Neural progenitor cell (in vitro differentiated cells): Measurements from ENCODE around the gene SDK2. TPM values are rescaled to one million over a fixed set of nuclear protein-coding genes. Genes with fewer than 3 reads are reported as not detected.

Source experiments
- DNase-seq: peaks from one replicate; pipeline ENCODE4 v3.0.0-alpha.2; 2016; ENCODE audit warnings: low spot score
- H2AFZ ChIP-seq: fragments of 200-600 bp; sonication (generic); replicated peaks from 2 replicates; pipeline ENCODE4 v1.6.1; 2016; ENCODE audit warnings: antibody characterized with exemption
- H3F3A ChIP-seq: fragments of 200-600 bp; sonication (generic); 2 replicates; pipeline ENCODE4 v1.6.1; 2016; ENCODE audit warnings: antibody characterized with exemption, low read depth
- H3K27ac ChIP-seq: fragments of 200-600 bp; sonication (generic); 2 replicates; pipeline ENCODE4 v1.5.1; 2016; ENCODE audit warnings: mild to moderate bottlenecking
- H3K27me3 ChIP-seq: fragments of 200-600 bp; sonication (generic); 2 replicates; pipeline ENCODE4 v1.6.1; 2016; ENCODE audit warnings: mild to moderate bottlenecking, moderate library complexity
- H3K36me3 ChIP-seq: fragments of 200-600 bp; sonication (generic); 2 replicates; pipeline ENCODE4 v1.5.1; 2016
- H3K4me1 ChIP-seq: fragments of 200-600 bp; sonication (generic); 2 replicates; pipeline ENCODE4 v1.6.1; 2016; ENCODE audit warnings: mixed run types
- H3K4me2 ChIP-seq: fragments of 200-600 bp; sonication (generic); 2 replicates; pipeline ENCODE4 v1.6.1; 2016
- H3K4me3 ChIP-seq: fragments of 200-600 bp; sonication (generic); 2 replicates; pipeline ENCODE4 v1.5.1; 2016
- H3K79me2 ChIP-seq: fragments of 200-600 bp; sonication (generic); 2 replicates; pipeline ENCODE4 v1.6.1; 2016; ENCODE audit warnings: low read depth
- H3K9ac ChIP-seq: fragments of 200-600 bp; sonication (generic); 2 replicates; pipeline ENCODE4 v1.6.1; 2016
- H3K9me3 ChIP-seq: fragments of 200-600 bp; sonication (generic); 2 replicates; pipeline ENCODE4 v1.5.1; 2016; ENCODE audit warnings: low read depth
- H4K20me1 ChIP-seq: fragments of 200-600 bp; sonication (generic); 2 replicates; pipeline ENCODE4 v1.6.1; 2016; ENCODE audit warnings: low read depth
- H3K27ac Mint-ChIP-seq: 3 replicates; pipeline ENCODE4 v1.8.0; 2021; ENCODE audit warnings: mixed read lengths
- H3K27me3 Mint-ChIP-seq: 2 replicates; pipeline ENCODE4 v1.8.0; 2022; ENCODE audit warnings: low read depth, mild to moderate bottlenecking, inconsistent platforms, moderate library complexity, mixed read lengths; ENCODE audit not compliant: insufficient read depth
- H3K36me3 Mint-ChIP-seq: 3 replicates; pipeline ENCODE4 v1.8.0; 2021; ENCODE audit warnings: mixed read lengths
- H3K4me1 Mint-ChIP-seq: 3 replicates; pipeline ENCODE4 v1.8.0; 2021; ENCODE audit warnings: mixed read lengths
- H3K4me3 Mint-ChIP-seq: 3 replicates; pipeline ENCODE4 v1.8.0; 2021; ENCODE audit warnings: mild to moderate bottlenecking, moderate library complexity, mixed read lengths
- H3K9me3 Mint-ChIP-seq: 3 replicates; pipeline ENCODE4 v1.8.0; 2020; ENCODE audit warnings: mixed read lengths
- EZH2 ChIP-seq: fragments of 200-600 bp; sonication (generic); IDR thresholded peaks from 2 replicates; pipeline ENCODE4 v1.6.1; 2017; ENCODE audit warnings: antibody characterized with exemption, mild to moderate bottlenecking, moderate library complexity
- EZH2phosphoT487 ChIP-seq: fragments of 200-600 bp; sonication (generic); IDR thresholded peaks from 2 replicates; pipeline ENCODE4 v1.6.1; 2017; ENCODE audit warnings: antibody characterized with exemption
- total RNA-seq: library from RNA; depleted of rRNA; stranded (reverse); fragments of >200 nt; gene quantifications from 2 replicates; pipeline ENCODE4 v1.2.3, GENCODE V29; 2015; ENCODE audit warnings: low replicate concordance
- TF ChIP-seq, protein P1 (sequence below): fragments of 200-600 bp; sonication (generic); IDR thresholded peaks from 2 replicates; pipeline ENCODE4 v1.5.1; 2017; ENCODE audit warnings: antibody characterized with exemption, mild to moderate bottlenecking

Gene SDK2
- total RNA-seq, 1 donor from 2014 or later: 15.3 TPM

DNA sequence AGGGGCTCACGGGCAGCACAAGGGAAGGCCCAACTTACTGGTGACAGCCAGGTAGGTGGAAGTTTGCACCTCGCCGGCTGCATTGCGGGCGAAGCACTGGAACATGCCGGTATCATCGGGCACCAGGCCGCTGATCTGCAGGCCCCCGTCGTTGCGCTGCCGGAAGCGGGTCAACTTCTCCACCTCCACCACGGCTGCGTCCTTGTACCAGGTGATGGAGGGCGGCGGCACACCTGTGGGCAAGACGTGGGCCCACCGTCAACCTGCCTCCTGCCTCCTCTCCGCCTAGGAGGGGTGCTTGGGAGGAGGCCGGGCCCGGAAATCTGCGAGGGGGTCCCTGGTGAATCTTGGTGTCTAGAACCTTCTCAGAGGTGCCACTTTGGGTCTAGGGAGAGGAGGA lies 208.8 kb downstream of the SDK2 start:
- Histone ChIP-seq H3F3A (no peaks in the 10 kb centered on the region), H2AFZ (no peak overlapping the region), H3K9ac (no peak overlapping the region), H3K27me3 (no peaks in the 10 kb centered on the region), H3K4me3 (no peak overlapping the region), H4K20me1 (peaks cover 6% of the 10 kb centered on the region), H3K36me3 (no peaks in the 10 kb centered on the region), H3K27ac (no peak overlapping the region), H3K9me3 (no peaks in the 10 kb centered on the region), H3K4me2 (no peak overlapping the region), H3K79me2 (no peaks in the 10 kb centered on the region), H3K4me1 (no peaks in the 10 kb centered on the region)
- TF ChIP-seq EZH2phosphoT487: no peak
- TF ChIP-seq, protein P1, sequence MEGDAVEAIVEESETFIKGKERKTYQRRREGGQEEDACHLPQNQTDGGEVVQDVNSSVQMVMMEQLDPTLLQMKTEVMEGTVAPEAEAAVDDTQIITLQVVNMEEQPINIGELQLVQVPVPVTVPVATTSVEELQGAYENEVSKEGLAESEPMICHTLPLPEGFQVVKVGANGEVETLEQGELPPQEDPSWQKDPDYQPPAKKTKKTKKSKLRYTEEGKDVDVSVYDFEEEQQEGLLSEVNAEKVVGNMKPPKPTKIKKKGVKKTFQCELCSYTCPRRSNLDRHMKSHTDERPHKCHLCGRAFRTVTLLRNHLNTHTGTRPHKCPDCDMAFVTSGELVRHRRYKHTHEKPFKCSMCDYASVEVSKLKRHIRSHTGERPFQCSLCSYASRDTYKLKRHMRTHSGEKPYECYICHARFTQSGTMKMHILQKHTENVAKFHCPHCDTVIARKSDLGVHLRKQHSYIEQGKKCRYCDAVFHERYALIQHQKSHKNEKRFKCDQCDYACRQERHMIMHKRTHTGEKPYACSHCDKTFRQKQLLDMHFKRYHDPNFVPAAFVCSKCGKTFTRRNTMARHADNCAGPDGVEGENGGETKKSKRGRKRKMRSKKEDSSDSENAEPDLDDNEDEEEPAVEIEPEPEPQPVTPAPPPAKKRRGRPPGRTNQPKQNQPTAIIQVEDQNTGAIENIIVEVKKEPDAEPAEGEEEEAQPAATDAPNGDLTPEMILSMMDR: no peak
- TF ChIP-seq EZH2: no peak
- DNase-seq: no peak
- no peak overlapping the region for H3K27ac Mint-ChIP-seq
- peaks cover 2% of the 10 kb centered on the region for H3K27me3 Mint-ChIP-seq
- H3K4me1 Mint-ChIP-seq: peaks cover 17% of the 10 kb centered on the region
- H3K9me3 Mint-ChIP-seq: no peaks in the 10 kb centered on the region
- peaks cover 26% of the 10 kb centered on the region for H3K36me3 Mint-ChIP-seq
- H3K4me3 Mint-ChIP-seq: no peak overlapping the region

DNA sequence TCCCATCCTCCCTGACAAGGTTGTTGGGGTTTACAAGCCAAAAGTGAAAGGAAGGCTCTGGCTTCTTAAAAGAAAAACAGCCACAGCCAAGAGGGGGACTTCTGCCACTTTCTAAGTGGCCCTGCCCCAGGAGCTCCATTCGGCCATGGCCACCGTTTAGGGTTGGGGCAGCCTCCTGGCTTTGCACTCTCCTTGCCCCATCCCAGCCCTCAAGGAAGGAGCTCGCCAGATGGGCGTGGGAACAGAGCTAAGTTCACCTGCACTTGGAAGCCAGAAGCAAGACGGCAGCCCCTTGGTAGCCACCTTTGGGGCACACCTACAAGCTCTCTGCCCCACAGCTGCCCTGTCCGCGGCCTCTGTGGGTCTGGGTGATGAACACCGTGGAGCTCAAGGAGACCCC lies 210.1 kb downstream of the SDK2 start:
- Histone ChIP-seq H3K4me3 (no peak overlapping the region), H3K36me3 (no peaks in the 10 kb centered on the region), H3K79me2 (no peaks in the 10 kb centered on the region), H3F3A (no peaks in the 10 kb centered on the region), H3K4me2 (no peak overlapping the region), H4K20me1 (peaks cover 6% of the 10 kb centered on the region), H3K9me3 (no peaks in the 10 kb centered on the region), H2AFZ (no peak overlapping the region), H3K4me1 (no peaks in the 10 kb centered on the region), H3K27me3 (no peaks in the 10 kb centered on the region), H3K27ac (no peak overlapping the region), H3K9ac (no peak overlapping the region)
- no peak overlapping the region for H3K4me3 Mint-ChIP-seq
- TF ChIP-seq EZH2phosphoT487: no peak
- TF ChIP-seq, protein P1: no peak
- TF ChIP-seq EZH2: no peak
- no peak overlapping the region for H3K27ac Mint-ChIP-seq
- H3K27me3 Mint-ChIP-seq: peaks cover 4% of the 10 kb centered on the region
- DNase-seq: no peak
- H3K9me3 Mint-ChIP-seq: no peaks in the 10 kb centered on the region
- peaks cover 25% of the 10 kb centered on the region for H3K4me1 Mint-ChIP-seq
- H3K36me3 Mint-ChIP-seq: peaks cover 26% of the 10 kb centered on the region

DNA sequence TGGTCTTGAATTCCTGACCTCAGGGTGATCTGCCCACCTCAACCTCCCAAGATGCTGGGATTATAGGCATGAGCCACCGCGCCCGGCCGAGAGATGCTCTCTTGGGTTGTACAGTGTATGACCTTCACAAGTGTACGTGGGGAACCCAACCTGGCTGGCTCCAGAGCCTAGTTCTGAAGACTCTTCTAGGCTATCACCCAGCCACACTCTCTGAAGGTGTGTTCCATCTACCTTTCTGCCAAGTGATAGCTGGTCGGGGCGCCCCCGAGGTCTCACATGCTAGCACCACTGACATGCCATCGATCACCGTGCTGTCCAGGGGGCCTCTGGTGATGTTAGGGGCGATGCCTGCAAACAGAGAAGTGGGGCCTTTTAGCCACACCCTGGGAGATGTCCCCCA lies 210.7 kb downstream of the SDK2 start:
- Histone ChIP-seq H4K20me1 (peaks cover 6% of the 10 kb centered on the region), H3K4me1 (no peaks in the 10 kb centered on the region), H2AFZ (no peak overlapping the region), H3K27me3 (no peaks in the 10 kb centered on the region), H3K27ac (no peak overlapping the region), H3K36me3 (no peaks in the 10 kb centered on the region), H3F3A (no peaks in the 10 kb centered on the region), H3K9ac (no peak overlapping the region), H3K79me2 (no peaks in the 10 kb centered on the region), H3K4me3 (no peak overlapping the region), H3K4me2 (no peak overlapping the region), H3K9me3 (no peaks in the 10 kb centered on the region)
- H3K9me3 Mint-ChIP-seq: no peaks in the 10 kb centered on the region
- TF ChIP-seq, protein P1: no peak
- no peak for TF ChIP-seq EZH2phosphoT487
- TF ChIP-seq EZH2: no peak
- peaks cover 23% of the 10 kb centered on the region for H3K36me3 Mint-ChIP-seq
- H3K4me3 Mint-ChIP-seq: no peak overlapping the region
- no peak for DNase-seq
- H3K27me3 Mint-ChIP-seq: peaks cover 4% of the 10 kb centered on the region
- H3K27ac Mint-ChIP-seq: no peak overlapping the region
- peaks cover 25% of the 10 kb centered on the region for H3K4me1 Mint-ChIP-seq
